HCT116 (cell line): ENCODE data around the gene SGPP2. TPM values are rescaled to one million over a fixed set of nuclear protein-coding genes. Genes with fewer than 3 reads are reported as not detected.

ENCODE experiments used
- ATAC-seq: fragments of 200-7000 bp; cut with Tn5 transposase; 2 replicates; pipeline ENCODE4 v1.9.1; 2020; ENCODE audit warnings: mild to moderate bottlenecking, moderate library complexity
- BruUV-seq: library from RNA; stranded (reverse); fragments of 400-500 nt; replicated peaks from 2 replicates; lab custom pipeline; 2021; lab: Mats Ljungman, UMichigan
- CTCF ChIA-PET: fragments of 300-600 bp; sonication (Branson Sonifier 250); formaldehyde crosslinking; loops from one replicate; lab custom pipeline; 2021; ENCODE audit warnings: antibody characterized with exemption; lab: Charles Lee
- POLR2A ChIA-PET: fragments of 300-600, 350-600 bp; sonication (Branson Sonifier 250); formaldehyde crosslinking; loops from one replicate; lab custom pipeline; 2021; ENCODE audit warnings: antibody characterized with exemption; lab: Charles Lee
- RAD21 ChIA-PET, 2 experiments: fragments of 300-600 bp; sonication (Branson Sonifier 250); formaldehyde crosslinking; loops; one replicate each; lab custom pipeline; 2023; ENCODE audit warnings: low total read pairs in 2 of 2; ENCODE audit not compliant: uncharacterized antibody in 2 of 2, unreplicated experiment in 2 of 2, low non-redundant PET in 1 of 2; lab: Charles Lee
- DNase-seq: peaks from one replicate; pipeline ENCODE4 v3.0.0-alpha.2; 2010; ENCODE audit warnings: low read depth, low spot score
- H2AFZ ChIP-seq: fragments of 200-600 bp; shearing (Covaris generic), sonication (generic); 2 replicates; pipeline ENCODE4 v1.6.1; 2017; ENCODE audit warnings: low read depth, mixed run types, mixed read lengths, antibody characterized with exemption, low read length; ENCODE audit not compliant: poor library complexity, severe bottlenecking
- H3K27ac ChIP-seq: 2 replicates; pipeline ENCODE4 v1.5.1; 2012; ENCODE audit warnings: low read depth, low read length
- H3K27me3 ChIP-seq: fragments of 200-600 bp; sonication (generic); 2 replicates; pipeline ENCODE4 v1.6.1; 2016; ENCODE audit warnings: mixed run types, low read length, mixed read lengths; ENCODE audit not compliant: insufficient read depth
- H3K36me3 ChIP-seq, 2 experiments: fragments of 200-500 bp in 1 of 2; fragments of 200-600 bp in 1 of 2; sonication (Bioruptor generic) in 1 of 2; sonication (generic) in 1 of 2; 2 replicates each; pipeline versions ENCODE4 v1.5.1 to v1.6.1; 2014 to 2016; ENCODE audit warnings: low read length in 2 of 2, inconsistent platforms in 1 of 2, mixed read lengths in 1 of 2, mixed run types in 1 of 2; ENCODE audit not compliant: insufficient read depth in 2 of 2, control insufficient read depth in 1 of 2
- H3K4me1 ChIP-seq, 2 experiments: fragments of 200-600 bp in 1 of 2; sonication (generic) in 1 of 2; 2 replicates each; pipeline versions ENCODE4 v1.5.1 to v1.6.1; 2012 to 2017; ENCODE audit warnings: low read length in 2 of 2, inconsistent platforms in 1 of 2, mild to moderate bottlenecking in 1 of 2, mixed read lengths in 1 of 2, mixed run types in 1 of 2, moderate library complexity in 1 of 2; ENCODE audit not compliant: insufficient read depth in 2 of 2, control insufficient read depth in 1 of 2
- H3K4me2 ChIP-seq: fragments of 200-600 bp; sonication (generic); 2 replicates; pipeline ENCODE4 v1.6.1; 2017; ENCODE audit warnings: mixed run types, low read length, mixed read lengths
- H3K4me3 ChIP-seq, 2 experiments: fragments of 200-600 bp in 1 of 2; sonication (generic) in 1 of 2; replicated peaks in 1 of 2; 2 replicates each; pipeline ENCODE4 v1.5.1; 2011 to 2016; ENCODE audit warnings: low read length in 2 of 2, control low read depth in 1 of 2, low read depth in 1 of 2, mild to moderate bottlenecking in 1 of 2, mixed read lengths in 1 of 2, mixed run types in 1 of 2
- H3K79me2 ChIP-seq: fragments of 200-600 bp; sonication (generic); 2 replicates; pipeline ENCODE4 v1.6.1; 2017; ENCODE audit warnings: mild to moderate bottlenecking, mixed run types, low read length, moderate library complexity, mixed read lengths; ENCODE audit not compliant: insufficient read depth
- H3K9ac ChIP-seq: fragments of 200-600 bp; sonication (generic); 2 replicates; pipeline ENCODE4 v1.6.1; 2016; ENCODE audit warnings: low read length, mixed read lengths
- H3K9me2 ChIP-seq: fragments of 200-600 bp; sonication (generic), shearing (Covaris generic); 2 replicates; pipeline ENCODE4 v1.6.1; 2017; ENCODE audit warnings: mixed run types, mild to moderate bottlenecking, moderate library complexity; ENCODE audit not compliant: insufficient read depth
- H3K9me3 ChIP-seq, 2 experiments: fragments of 200-500 bp in 1 of 2; fragments of 200-600 bp in 1 of 2; sonication (Bioruptor generic) in 1 of 2; sonication (generic) in 1 of 2; 2 replicates each; pipeline ENCODE4 v1.6.1; 2014 to 2017; ENCODE audit warnings: low read length in 2 of 2, mixed read lengths in 2 of 2, inconsistent platforms in 1 of 2, low read depth in 1 of 2, mild to moderate bottlenecking in 1 of 2, mixed run types in 1 of 2, moderate library complexity in 1 of 2; ENCODE audit not compliant: control insufficient read depth in 1 of 2, insufficient read depth in 1 of 2
- H4K20me1 ChIP-seq: fragments of 200-600 bp; sonication (generic), shearing (Covaris generic); 2 replicates; pipeline ENCODE4 v1.6.1; 2017; ENCODE audit warnings: mixed run types, mild to moderate bottlenecking, moderate library complexity; ENCODE audit not compliant: insufficient read depth
- ELF1 ChIP-seq: IDR thresholded peaks from 2 replicates; pipeline ENCODE4 v1.6.1; 2012; ENCODE audit warnings: low read depth, borderline replicate concordance
- EZH2phosphoT487 ChIP-seq: fragments of 200-600 bp; IDR thresholded peaks from 2 replicates; pipeline ENCODE4 v1.6.1; 2018; ENCODE audit warnings: antibody characterized with exemption, borderline replicate concordance
- POLR2A ChIP-seq: IDR thresholded peaks from 2 replicates; pipeline ENCODE4 v1.7.0; 2011; ENCODE audit warnings: borderline replicate concordance; ENCODE audit not compliant: insufficient read depth, insufficient read length; ENCODE audit errors: extremely low read depth
- POLR2AphosphoS5 ChIP-seq: IDR thresholded peaks from 2 replicates; pipeline ENCODE4 v1.6.1; 2011; ENCODE audit warnings: mild to moderate bottlenecking, low read depth, low read length, moderate library complexity
- RAD21 ChIP-seq: IDR thresholded peaks from 2 replicates; pipeline ENCODE4 v1.6.1; 2012; ENCODE audit warnings: low read depth, mild to moderate bottlenecking
- REST ChIP-seq: IDR thresholded peaks from 2 replicates; pipeline ENCODE4 v1.6.1; 2012; ENCODE audit warnings: low read depth
- YY1 ChIP-seq: IDR thresholded peaks from 2 replicates; pipeline ENCODE4 v1.6.1; 2011; ENCODE audit warnings: low read length, low read depth, moderate library complexity, mild to moderate bottlenecking; ENCODE audit not compliant: insufficient replicate concordance; ENCODE audit errors: extremely low read depth
- intact Hi-C: fragments of 100-400 bp; cut with micrococcal nuclease; formaldehyde crosslinking; loops from 2 replicates; pipeline ENCODE4 v1.10.0; 2022
- total RNA-seq: library from RNA; stranded (reverse); gene quantifications from one replicate; pipeline ENCODE4 v1.2.1, GENCODE V29; 2021; ENCODE audit not compliant: unreplicated experiment

Gene SGPP2
- total RNA-seq, 1 experiment from 2014 or later = 1.6 TPM

GRCh38 chr2:222477962-222478608 is 53.7 kb downstream of the SGPP2 start:
- Histone ChIP-seq H3K4me2 (no peak overlapping the region), H3K4me3 (no peak overlapping the region), H3K79me2 (no peaks in the 10 kb centered on the region), H3K4me1 (no peaks in the 10 kb centered on the region), H2AFZ (no peak overlapping the region), H3K27me3 (peaks cover 16% of the 10 kb centered on the region; the same call in 1 of the 2 replicates), H3K9ac (no peak overlapping the region), H3K36me3 (no peaks in the 10 kb centered on the region), H3K9me2 (no peaks in the 10 kb centered on the region), H3K9me3 (no peaks in the 10 kb centered on the region), H4K20me1 (no peaks in the 10 kb centered on the region), H3K27ac (no peak overlapping the region)
- ATAC-seq (no peak), DNase-seq (no peak)
- ChIA-PET RAD21 (no interaction called here), POLR2A (no interaction called here), CTCF (no interaction called here)
- intact Hi-C loops = no loop called here
- BruUV-seq = no TSS peak
- TF ChIP-seq POLR2A (no peak), POLR2AphosphoS5 (no peak)

GRCh38 chr2:222479859-222480258 is 55.5 kb downstream of the SGPP2 start:
- RAD21 ChIA-PET = no interaction called here
- Histone ChIP-seq H2AFZ (no peak overlapping the region), H3K79me2 (no peaks in the 10 kb centered on the region), H3K27me3 (peaks cover 30% of the 10 kb centered on the region; the same call in 1 of the 2 replicates), H3K4me2 (no peak overlapping the region), H3K9me2 (no peaks in the 10 kb centered on the region), H3K9ac (no peak overlapping the region), H3K4me1 (no peaks in the 10 kb centered on the region), H3K9me3 (no peaks in the 10 kb centered on the region), H3K4me3 (no peak overlapping the region), H3K27ac (no peak overlapping the region), H4K20me1 (no peaks in the 10 kb centered on the region), H3K36me3 (no peaks in the 10 kb centered on the region)
- no TSS peak for BruUV-seq
- CTCF ChIA-PET = no interaction called here
- TF ChIP-seq RAD21 (no peak), YY1 (no peak), REST (no peak), EZH2phosphoT487 (no peak), ELF1 (no peak)
- POLR2A ChIA-PET = no interaction called here
- ATAC-seq (no peak), DNase-seq (no peak)
- intact Hi-C loops = no loop called here
